IMR-90 (cell line): ENCODE measurements around the gene PHLPP2. TPM values are rescaled to one million over a fixed set of nuclear protein-coding genes. Genes with fewer than 3 reads are reported as not detected.

Source experiments
- ATAC-seq: fragments of 200-7000 bp; cut with Tn5 transposase; 2 replicates; pipeline ENCODE4 v1.9.1; 2020; ENCODE audit warnings: low read depth, mild to moderate bottlenecking, moderate library complexity
- BruUV-seq: library from RNA; stranded (reverse); fragments of 400-500 nt; replicated peaks from 2 replicates; lab custom pipeline; 2021; lab: Mats Ljungman, UMichigan
- CTCF ChIA-PET: fragments of 300-600 bp; formaldehyde crosslinking; extraction: SDS; loops from one replicate; lab custom pipeline; 2021; ENCODE audit warnings: antibody characterized with exemption; lab: Yijun Ruan, JAX
- POLR2A ChIA-PET: fragments of 300-600 bp; sonication (Branson Sonifier 250); formaldehyde crosslinking; loops from one replicate; lab custom pipeline; 2022; ENCODE audit warnings: antibody characterized with exemption; ENCODE audit not compliant: unreplicated experiment; lab: Charles Lee
- DNase-seq: peaks from one replicate; pipeline ENCODE4 v3.0.0; 2013
- H2AFZ ChIP-seq: replicated peaks from 2 replicates; pipeline ENCODE3; 2013; ENCODE audit warnings: low read length, mild to moderate bottlenecking; ENCODE audit not compliant: poor library complexity
- H2AK5ac ChIP-seq: 2 replicates; pipeline ENCODE4 v1.6.1; 2013; ENCODE audit warnings: low read depth, low read length, inconsistent platforms
- H2AK9ac ChIP-seq: replicated peaks from 2 replicates; pipeline ENCODE3; 2013; ENCODE audit warnings: mild to moderate bottlenecking, low read depth, low read length, moderate library complexity; ENCODE audit not compliant: poor library complexity
- H2BK120ac ChIP-seq: 2 replicates; pipeline ENCODE4 v1.6.1; 2013; ENCODE audit warnings: low read depth, low read length, inconsistent platforms
- H2BK15ac ChIP-seq: 3 replicates; pipeline ENCODE4 v1.6.1; 2013; ENCODE audit warnings: low read depth, low read length, inconsistent platforms
- H2BK20ac ChIP-seq: 2 replicates; pipeline ENCODE4 v1.6.1; 2013; ENCODE audit warnings: low read depth, mild to moderate bottlenecking, inconsistent platforms, low read length, moderate library complexity
- H2BK5ac ChIP-seq: 2 replicates; pipeline ENCODE4 v1.6.1; 2013; ENCODE audit warnings: mild to moderate bottlenecking, low read depth, low read length, inconsistent platforms; ENCODE audit not compliant: poor library complexity, severe bottlenecking
- H3K14ac ChIP-seq: replicated peaks from 2 replicates; pipeline ENCODE4 v1.6.1; 2013; ENCODE audit warnings: low read depth, low read length, inconsistent platforms
- H3K18ac ChIP-seq: 2 replicates; pipeline ENCODE4 v1.6.1; 2013; ENCODE audit warnings: low read depth, low read length, control low read depth
- H3K23ac ChIP-seq: 2 replicates; pipeline ENCODE4 v1.6.1; 2013; ENCODE audit warnings: low read depth, low read length, inconsistent platforms
- H3K27ac ChIP-seq: 2 replicates; pipeline ENCODE4 v1.5.1; 2013; ENCODE audit warnings: mild to moderate bottlenecking, control low read depth, low read length; ENCODE audit not compliant: insufficient read depth
- H3K27me3 ChIP-seq: 2 replicates; pipeline ENCODE4 v1.6.1; 2013; ENCODE audit warnings: low read length; ENCODE audit not compliant: control insufficient read depth, insufficient read depth
- H3K36me3 ChIP-seq: 2 replicates; pipeline ENCODE4 v1.6.1; 2013; ENCODE audit warnings: low read length, mixed read lengths; ENCODE audit not compliant: control insufficient read depth, insufficient read depth
- H3K4ac ChIP-seq: 2 replicates; pipeline ENCODE4 v1.6.1; 2013; ENCODE audit warnings: low read depth, low read length, inconsistent platforms
- H3K4me1 ChIP-seq: 2 replicates; pipeline ENCODE4 v1.6.1; 2013; ENCODE audit warnings: low read length, mixed read lengths; ENCODE audit not compliant: control insufficient read depth, insufficient read depth
- H3K4me2 ChIP-seq: 2 replicates; pipeline ENCODE4 v1.6.1; 2013; ENCODE audit warnings: low read depth, mild to moderate bottlenecking, control low read depth, low read length, moderate library complexity
- H3K4me3 ChIP-seq: 2 replicates; pipeline ENCODE4 v1.5.1; 2013; ENCODE audit warnings: low read depth, mild to moderate bottlenecking, control low read depth, low read length, moderate library complexity; ENCODE audit not compliant: insufficient read depth
- H3K56ac ChIP-seq: 2 replicates; pipeline ENCODE4 v1.6.1; 2013; ENCODE audit warnings: low read length, inconsistent platforms; ENCODE audit not compliant: insufficient read depth; ENCODE audit errors: extremely low read depth
- H3K79me1 ChIP-seq, 2 experiments: 2 replicates each; pipeline ENCODE4 v1.6.1; 2013; ENCODE audit warnings: low read length in 2 of 2, inconsistent platforms in 1 of 2, low read depth in 1 of 2
- H3K9ac ChIP-seq: 2 replicates; pipeline ENCODE4 v1.6.1; 2013; ENCODE audit warnings: low read depth, low read length, control low read depth
- H3K9me1 ChIP-seq: 2 replicates; pipeline ENCODE4 v1.6.1; 2013; ENCODE audit warnings: low read length, inconsistent platforms; ENCODE audit not compliant: insufficient read depth
- H3K9me3 ChIP-seq: 2 replicates; pipeline ENCODE4 v1.6.1; 2013; ENCODE audit warnings: low read length; ENCODE audit not compliant: control insufficient read depth, insufficient read depth
- H4K20me1 ChIP-seq: 2 replicates; pipeline ENCODE4 v1.6.1; 2013; ENCODE audit warnings: low read length, inconsistent platforms; ENCODE audit not compliant: insufficient read depth
- H4K5ac ChIP-seq: 2 replicates; pipeline ENCODE4 v1.6.1; 2013; ENCODE audit warnings: mild to moderate bottlenecking, low read depth, low read length, control low read depth
- H4K8ac ChIP-seq, 2 experiments: 2 replicates each; pipeline ENCODE4 v1.6.1; 2013; ENCODE audit warnings: low read depth in 2 of 2, low read length in 2 of 2, control low read depth in 1 of 2, inconsistent platforms in 1 of 2
- H4K91ac ChIP-seq: 2 replicates; pipeline ENCODE4 v1.6.1; 2013; ENCODE audit warnings: low read depth, low read length, inconsistent platforms; ENCODE audit not compliant: insufficient read depth
- MAFK ChIP-seq: IDR thresholded peaks from 2 replicates; pipeline ENCODE4 v1.6.1; 2012; ENCODE audit warnings: low read depth, low read length, improper control_type of control experiment
- SMC3 ChIP-seq: fragments of 150-350 bp; IDR thresholded peaks from 2 replicates; pipeline ENCODE4 v1.6.1; 2016; ENCODE audit warnings: low read depth, mild to moderate bottlenecking, antibody characterized with exemption, low read length, moderate library complexity
- WGBS, 2 experiments: methylation state at CpG; one replicate each; pipeline versions ENCODE4 v1.1.5 to v1.1.7; 2013; ENCODE audit warnings: missing lambda C conversion rate in 2 of 2; ENCODE audit not compliant: insufficient read length in 1 of 2; ENCODE audit errors: extremely low coverage in 2 of 2; 5-methylcytosine and 5-hydroxymethylcytosine counted together
- dilution Hi-C: fragments of 300-500 bp; cut with HindIII; formaldehyde crosslinking; loops from one replicate; pipeline ENCODE4 v1.14.3; 2018; ENCODE audit warnings: low sequenced_read_pairs; ENCODE audit not compliant: unreplicated experiment
- in situ Hi-C: fragments of 300-500 bp; cut with MboI; formaldehyde crosslinking; loops from 3 replicates; pipeline ENCODE4 v1.14.3; 2019; ENCODE audit warnings: low sequenced_read_pairs, inconsistent platforms, mixed read lengths
- intact Hi-C: fragments of 100-400 bp; cut with micrococcal nuclease; formaldehyde crosslinking; loops from 2 replicates; pipeline ENCODE4 v1.10.0; 2022
- polyA plus RNA-seq, 3 experiments: library from polyadenylated mRNA; depleted of rRNA; stranded (reverse); fragments of >200 nt; gene quantifications; 2 replicates each; pipeline ENCODE4 v1.2.3, GENCODE V29; 2012; ENCODE audit warnings: low replicate concordance in 1 of 3
- total RNA-seq: library from RNA; depleted of rRNA; stranded (reverse); fragments of >200 nt; gene quantifications from 2 replicates; pipeline ENCODE4 v1.2.3, GENCODE V29; 2012

Gene PHLPP2
- total and polyA plus RNA-seq, 2 of the 4 experiments (the other 2 are of a cell fraction): 6.8 to 10.2 TPM

GRCh38 chr16:71703333-71703732, 21.2 kb downstream of the PHLPP2 start:
- Histone ChIP-seq H3K18ac (no peak overlapping the region), H3K4me2 (no peak overlapping the region), H3K23ac (no peak overlapping the region), H2BK5ac (no peak overlapping the region), H4K5ac (no peak overlapping the region), H3K9ac (no peak overlapping the region), H2BK15ac (no peak overlapping the region), H2AFZ (no peak overlapping the region), H4K91ac (no peak overlapping the region), H3K4me1 (peaks cover 3% of the 10 kb centered on the region; the same call in 1 of the 2 replicates), H2BK120ac (no peak overlapping the region), H4K20me1 (peaks cover 5% of the 10 kb centered on the region; the same call in 1 of the 2 replicates), H3K36me3 (peaks cover 12% of the 10 kb centered on the region), H3K27ac (no peak overlapping the region), H3K4ac (no peak overlapping the region), H4K8ac (no peak overlapping the region), H3K9me1 (peaks cover 6% of the 10 kb centered on the region), H2AK5ac (no peak overlapping the region), H3K4me3 (no peak overlapping the region), H3K9me3 (no peaks in the 10 kb centered on the region), H3K27me3 (no peaks in the 10 kb centered on the region), H3K14ac (no peak overlapping the region), H2BK20ac (no peak overlapping the region), H3K79me1 (peaks cover 21 to 29% of the 10 kb centered on the region in 2 experiments), H3K56ac (no peak overlapping the region), H2AK9ac (no peak overlapping the region)
- in situ Hi-C loops (no loop called here), intact Hi-C loops (no loop called here), dilution Hi-C loops (no loop called here)
- WGBS, 2 experiments: no CpG with 5 or more reads among the region's 1 CpG
- DNase-seq (no peak), ATAC-seq (no peak)
- BruUV-seq: no TSS peak
- TF ChIP-seq SMC3 (no peak), MAFK (peak; percentile 47)
- ChIA-PET CTCF (interaction anchor here (1.1 kb wide), 1 partner anchor 21 kb away, joined by 3 read pairs; no protein-coding TSS in a partner anchor), POLR2A (no interaction called here)
